ENCODE results near the gene CHTF18. TPM values are rescaled to one million over a fixed set of nuclear protein-coding genes. Genes with fewer than 3 reads are reported as not detected.
A peak's percentile ranks its signal among the peaks of the same experiment; 100 is the strongest.
"Not testable (repeated sequence)": the region's sequence is repeated elsewhere in the genome, so short reads cannot be mapped to it uniquely, and the experiment has no call there.

Gene CHTF18
- 100 to 1,000 TPM; 126 to 127 TPM for total RNA-seq

DNA sequence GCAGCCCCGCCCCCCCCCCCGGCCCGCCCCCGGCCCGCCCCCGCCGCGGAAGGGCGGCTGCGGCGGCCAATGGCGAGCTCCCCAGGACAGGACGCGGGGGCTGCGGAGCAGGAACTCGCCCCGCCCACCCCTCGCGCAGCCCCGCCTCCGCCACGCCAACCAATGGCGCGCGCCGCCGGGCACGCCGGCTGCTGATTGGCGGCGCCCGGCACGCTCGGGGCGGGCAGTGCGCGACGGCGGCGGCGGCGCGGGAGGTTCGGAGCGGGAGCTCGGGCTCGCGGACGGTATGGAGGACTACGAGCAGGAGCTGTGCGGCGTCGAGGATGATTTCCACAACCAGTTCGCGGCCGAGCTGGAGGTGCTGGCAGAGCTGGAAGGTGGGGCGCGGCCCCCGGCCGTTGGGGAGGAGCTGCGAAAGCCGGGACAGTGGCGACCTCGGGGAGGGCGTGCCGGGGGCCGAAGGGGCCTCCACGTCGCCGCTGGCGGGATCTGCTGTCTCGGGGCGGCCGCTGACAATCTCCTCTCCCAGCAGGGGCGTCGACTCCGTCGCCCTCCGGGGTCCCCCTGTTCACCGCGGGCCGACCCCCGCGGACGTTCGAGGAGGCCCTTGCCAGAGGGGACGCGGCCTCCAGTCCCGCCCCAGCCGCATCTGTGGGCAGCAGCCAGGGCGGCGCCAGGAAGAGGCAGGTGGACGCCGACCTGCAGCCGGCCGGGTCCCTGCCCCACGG, at the start of gene CHTF18:
CHTF18 (plus strand) TSS at position 222 of the 728 bp plus-strand sequence; CDS start at position 287, 65 bp downstream.
- Mint-ChIP-seq H3K4me3 (peak within 1 kb of the TSS; percentile 83), H3K36me3 (ENCODE audit: low read depth) (peaks cover 17% of the 10 kb centered on the region), H3K27me3 (ENCODE audit: low read depth) (no peaks in the 10 kb centered on the region), H3K4me1 (ENCODE audit: low read depth) (peaks cover 13% of the 10 kb centered on the region), H3K9me3 (no peaks in the 10 kb centered on the region), H3K27ac (no peak within 1 kb of the TSS)
- intact Hi-C loops (cut with micrococcal nuclease): loop anchor here (1.0 kb wide), 2 partner anchors 19 to 48 kb away; partner anchors contain the start of gene CIAO3
- peak; percentile 94 for DNase-seq
- CTCF ChIA-PET: interaction anchor here (0.8 to 6.1 kb wide), 3 partner anchors 47 to 116 kb away, joined by 3 to 55 read pairs (median 3); no protein-coding TSS in a partner anchor

DNA sequence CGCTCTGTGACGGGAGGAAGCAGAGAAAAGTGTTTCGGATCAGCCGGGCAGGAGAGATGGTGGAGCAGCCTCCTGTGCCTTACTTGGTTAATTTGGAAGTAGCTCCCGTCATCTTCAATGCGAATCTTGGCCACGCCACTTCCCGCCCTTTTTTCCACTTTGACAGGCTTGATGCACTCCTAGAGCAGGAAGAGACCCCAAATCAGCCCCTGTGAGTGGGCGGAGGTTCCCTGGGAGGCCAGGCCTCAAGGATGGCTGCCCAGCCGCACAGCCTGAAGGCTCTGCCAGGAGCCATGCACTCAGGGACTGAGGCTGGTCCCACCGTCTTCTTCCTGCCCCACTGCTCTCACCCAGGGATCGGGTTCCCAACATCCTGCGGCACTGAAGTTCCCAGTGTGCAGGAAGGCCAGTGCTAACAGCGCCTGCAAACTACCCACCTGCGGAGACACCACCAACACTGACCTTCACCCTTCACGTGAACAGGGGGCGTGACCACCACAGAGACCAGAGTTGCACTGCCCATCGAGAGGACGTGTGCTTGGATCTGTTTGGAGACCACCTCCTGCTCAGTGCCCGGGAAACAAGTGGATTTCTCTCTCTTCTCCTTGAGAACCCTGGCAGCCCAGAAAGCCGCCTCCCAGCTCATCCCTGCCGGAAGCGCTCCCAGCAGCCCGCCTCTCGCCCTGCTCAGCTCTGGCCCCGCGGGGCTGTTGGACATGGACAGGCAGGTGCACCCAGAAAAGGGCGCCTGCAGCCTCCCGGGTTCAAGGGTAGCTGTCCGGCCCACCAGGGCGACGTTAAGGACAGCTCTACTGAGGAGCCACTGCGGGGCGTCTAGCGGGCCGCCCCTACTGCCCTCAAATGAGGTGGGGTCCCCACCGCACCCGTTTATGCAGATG, 48.6 kb upstream of the CHTF18 start:
- CTCF ChIA-PET: interaction anchor here (0.6 to 3.0 kb wide), 4 partner anchors 19 to 656 kb away, joined by 3 to 13 read pairs (median 6); partner anchors contain the start of gene ANTKMT
- DNase-seq: no peak
- Mint-ChIP-seq H3K27ac (no peak overlapping the region), H3K36me3 (ENCODE audit: low read depth) (peaks cover 10% of the 10 kb centered on the region), H3K9me3 (no peaks in the 10 kb centered on the region), H3K4me3 (peak overlapping the region; percentile 81), H3K4me1 (ENCODE audit: low read depth) (peaks cover 19% of the 10 kb centered on the region), H3K27me3 (ENCODE audit: low read depth) (no peaks in the 10 kb centered on the region)
- intact Hi-C loops (cut with micrococcal nuclease): loop anchor here (1.0 to 2.0 kb wide), 2 partner anchors 19 to 48 kb away; partner anchors contain the start of genes ANTKMT, CHTF18 and RPUSD1

DNA sequence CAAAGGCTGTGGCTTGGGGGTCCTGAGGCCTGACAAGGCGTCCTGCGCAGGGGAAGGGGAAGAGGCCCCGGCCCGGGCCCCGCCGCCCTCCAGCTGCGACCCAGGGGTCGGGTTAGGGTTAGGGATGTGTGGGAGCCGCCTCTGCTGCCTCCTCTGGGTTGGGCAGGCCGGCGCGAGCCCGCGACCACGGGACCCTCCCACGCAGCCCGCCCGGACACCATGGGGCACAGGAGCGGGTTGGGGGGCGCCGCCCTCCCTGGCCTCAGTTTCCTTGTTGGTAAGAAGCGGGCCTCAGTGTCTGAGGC, 48.0 kb upstream of the CHTF18 start:
- no peak for DNase-seq
- H3K4me3 Mint-ChIP-seq: peak overlapping the region; percentile 81
- CTCF ChIA-PET: interaction anchor here (1.1 to 3.0 kb wide), 4 partner anchors 15 to 45 kb away, joined by 3 to 13 read pairs (median 8); partner anchors contain the start of gene ANTKMT
- no peak overlapping the region for H3K27ac Mint-ChIP-seq
- H3K36me3 Mint-ChIP-seq (ENCODE audit: low read depth): peaks cover 10% of the 10 kb centered on the region
- intact Hi-C loops (cut with micrococcal nuclease): loop anchor here (1.0 to 2.0 kb wide), 2 partner anchors 20 to 48 kb away; partner anchors contain the start of genes ANTKMT, CHTF18 and RPUSD1
- no peaks in the 10 kb centered on the region for H3K27me3 Mint-ChIP-seq (ENCODE audit: low read depth)
- peaks cover 16% of the 10 kb centered on the region for H3K4me1 Mint-ChIP-seq (ENCODE audit: low read depth)
- no peaks in the 10 kb centered on the region for H3K9me3 Mint-ChIP-seq

DNA sequence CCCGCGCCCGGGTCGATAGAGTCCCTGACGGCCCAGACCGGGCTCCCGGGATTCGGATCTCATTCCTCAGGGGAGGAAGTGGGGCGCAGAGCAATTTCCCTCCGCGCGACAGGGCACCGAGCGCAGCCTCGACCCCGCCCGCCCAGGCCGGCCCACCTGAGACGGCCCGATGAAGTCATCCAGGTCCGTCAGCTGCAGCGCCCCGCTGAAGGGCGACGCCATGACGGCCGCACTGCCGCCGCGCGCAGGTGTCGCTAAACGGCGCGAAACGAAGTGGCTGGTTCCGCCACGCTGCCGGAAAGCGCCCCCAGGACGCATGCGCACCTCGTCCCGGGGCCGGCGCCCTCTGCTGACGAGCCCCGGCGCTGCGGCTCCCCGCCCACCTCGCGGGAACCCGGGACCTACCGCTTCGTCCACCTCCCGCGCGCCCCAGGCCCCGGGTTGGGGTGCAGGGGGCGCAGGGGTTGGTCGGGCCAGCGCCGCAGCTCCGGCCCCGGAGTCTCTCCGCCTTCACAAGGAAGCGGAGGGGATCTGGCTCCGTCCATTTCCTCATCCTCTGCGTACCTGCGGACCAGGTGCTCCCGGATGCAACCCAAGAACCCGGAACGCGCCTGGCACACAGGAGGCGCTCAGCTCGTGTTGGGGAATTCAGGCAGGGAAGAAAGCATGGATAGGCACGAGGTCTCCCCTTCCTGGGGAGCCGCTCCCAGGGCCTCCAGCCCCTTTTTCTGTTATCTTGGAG, 47.5 kb upstream of the CHTF18 start, which contains the start of gene CIAO3:
CIAO3 (minus strand) TSS at position 234 of the 742 bp plus-strand sequence; CDS start at position 222, 12 bp downstream.
- H3K27me3 Mint-ChIP-seq (ENCODE audit: low read depth): no peaks in the 10 kb centered on the region
- H3K4me1 Mint-ChIP-seq (ENCODE audit: low read depth): peaks cover 13% of the 10 kb centered on the region
- peak within 1 kb of the TSS; percentile 81 for H3K4me3 Mint-ChIP-seq
- peak; percentile 91 for DNase-seq
- peaks cover 10% of the 10 kb centered on the region for H3K36me3 Mint-ChIP-seq (ENCODE audit: low read depth)
- intact Hi-C loops (cut with micrococcal nuclease): loop anchor here (1.0 to 2.0 kb wide), 2 partner anchors 20 to 47 kb away; partner anchors contain the start of genes ANTKMT, CHTF18 and RPUSD1
- H3K27ac Mint-ChIP-seq: no peak within 1 kb of the TSS
- CTCF ChIA-PET: interaction anchor here (0.6 to 3.0 kb wide), 8 partner anchors 14 to 561 kb away, joined by 3 to 13 read pairs (median 4); partner anchors contain the start of genes ANTKMT, CCDC78, CHTF18 and HAGHL
- H3K9me3 Mint-ChIP-seq: no peaks in the 10 kb centered on the region

DNA sequence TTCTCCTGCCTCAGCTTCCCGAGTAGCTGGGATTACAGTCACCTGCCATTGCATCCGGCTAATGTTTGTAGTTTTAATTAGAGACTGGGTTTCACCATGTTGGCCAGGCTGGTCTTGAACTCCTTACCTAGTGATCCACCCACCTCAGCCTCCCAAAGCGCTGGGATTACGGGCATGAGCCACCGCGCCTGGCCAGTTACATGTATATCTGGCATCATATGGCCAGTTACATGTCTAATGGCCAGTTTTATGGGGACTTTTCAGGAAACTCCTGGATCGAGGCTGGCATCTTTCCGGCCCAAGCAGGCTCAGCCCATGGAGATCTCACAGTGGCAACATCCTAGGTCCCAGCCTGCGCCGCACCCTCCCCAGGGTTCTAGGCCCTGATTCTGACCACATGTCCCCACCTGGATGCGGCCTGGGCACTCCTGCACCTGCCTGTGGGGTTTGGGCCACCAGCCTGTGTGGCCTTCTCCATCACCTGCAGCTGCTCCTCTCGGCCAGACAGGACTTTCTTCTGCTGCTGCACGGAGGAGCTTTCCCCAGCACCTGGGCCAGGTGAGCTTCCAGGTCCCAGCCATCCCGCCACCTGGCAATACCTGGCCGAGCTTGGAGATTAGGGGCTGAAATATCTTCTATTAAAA, 46.3 kb upstream of the CHTF18 start:
- H3K36me3 Mint-ChIP-seq (ENCODE audit: low read depth): peaks cover 8% of the 10 kb centered on the region
- H3K27me3 Mint-ChIP-seq (ENCODE audit: low read depth): no peaks in the 10 kb centered on the region
- peak overlapping the region; percentile 53 for H3K4me3 Mint-ChIP-seq
- CTCF ChIA-PET: interaction anchor here (0.6 to 3.0 kb wide), 7 partner anchors 15 to 47 kb away, joined by 3 to 13 read pairs (median 3); partner anchors contain the start of genes ANTKMT, CCDC78, CHTF18 and HAGHL
- H3K9me3 Mint-ChIP-seq: no peaks in the 10 kb centered on the region
- no peak overlapping the region for H3K27ac Mint-ChIP-seq
- no peak for DNase-seq
- intact Hi-C loops (cut with micrococcal nuclease): loop anchor here (2.0 kb wide), 1 partner anchor 21 kb away; the partner anchor contains the start of gene ANTKMT
- peaks cover 8% of the 10 kb centered on the region for H3K4me1 Mint-ChIP-seq (ENCODE audit: low read depth)

DNA sequence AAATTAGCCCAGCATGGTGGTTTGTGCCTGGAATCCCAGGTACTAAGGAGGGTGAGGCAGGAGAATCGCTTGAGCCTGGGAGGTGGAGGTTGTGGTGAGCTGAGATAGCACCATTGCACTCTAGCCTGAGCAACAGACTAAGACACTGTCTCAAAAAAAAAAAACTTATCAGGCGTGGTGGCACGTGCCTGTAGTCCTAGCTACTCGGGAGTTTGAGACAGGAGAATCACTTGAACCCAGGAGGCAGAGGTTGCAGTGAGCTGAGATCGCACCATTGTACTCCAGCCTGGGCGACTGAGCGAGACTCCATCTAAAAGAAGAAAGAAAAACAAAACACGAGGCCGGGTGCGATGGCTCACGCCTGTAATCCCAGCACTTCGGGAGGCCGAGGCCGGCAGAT, 45.5 kb upstream of the CHTF18 start:
- H3K9me3 Mint-ChIP-seq, H3K27ac Mint-ChIP-seq: not testable (repeated sequence)

DNA sequence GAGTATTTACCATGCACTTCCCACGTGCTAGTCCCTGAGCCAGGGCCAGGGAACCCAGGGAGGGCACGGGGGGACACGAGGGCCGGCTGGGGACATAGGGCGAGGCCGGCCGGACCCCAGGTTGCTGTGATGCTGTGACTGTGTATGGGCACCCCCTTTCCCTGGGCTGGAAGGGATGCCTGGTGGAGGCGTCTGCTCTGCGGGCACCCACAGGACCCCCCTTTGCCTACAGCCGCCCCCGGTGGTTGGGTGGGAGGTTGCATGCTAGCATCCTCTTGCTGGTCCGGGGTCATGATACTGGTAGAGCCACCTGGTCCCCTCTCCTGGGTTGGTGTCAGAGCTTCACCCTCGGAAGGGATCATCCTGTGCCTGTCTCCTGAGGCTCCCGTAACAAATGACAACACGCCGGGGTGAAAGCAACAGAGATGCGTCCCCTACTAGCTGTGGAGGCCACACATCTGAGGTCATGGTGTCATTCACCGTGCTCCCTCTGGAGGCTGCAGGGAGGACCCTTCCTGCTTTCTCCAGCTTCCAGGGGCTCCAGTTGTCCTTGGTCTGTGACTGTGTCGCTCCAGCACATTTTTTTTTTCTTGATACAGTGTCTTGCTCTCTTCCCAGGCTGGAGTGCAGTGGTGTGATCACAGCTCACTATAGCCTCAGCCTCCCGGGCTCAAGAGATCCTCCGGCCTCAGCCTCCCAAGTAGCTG, 44.5 kb upstream of the CHTF18 start:
- intact Hi-C loops (cut with micrococcal nuclease): no loop called here
- peaks cover 7% of the 10 kb centered on the region for H3K4me1 Mint-ChIP-seq (ENCODE audit: low read depth)
- H3K4me3 Mint-ChIP-seq: no peak overlapping the region
- peaks cover 3% of the 10 kb centered on the region for H3K36me3 Mint-ChIP-seq (ENCODE audit: low read depth)
- H3K9me3 Mint-ChIP-seq: no peaks in the 10 kb centered on the region
- no peak for DNase-seq
- no peak overlapping the region for H3K27ac Mint-ChIP-seq
- CTCF ChIA-PET: interaction anchor here (0.7 to 1.6 kb wide), 3 partner anchors 31 to 625 kb away, joined by 3 to 5 read pairs (median 4); no protein-coding TSS in a partner anchor
- no peaks in the 10 kb centered on the region for H3K27me3 Mint-ChIP-seq (ENCODE audit: low read depth)

More for the DNA sequence above, 45.5 kb upstream of the CHTF18 start:
- intact Hi-C loops (cut with micrococcal nuclease); H3K4me3 Mint-ChIP-seq; H3K27me3 Mint-ChIP-seq (ENCODE audit: low read depth); DNase-seq; H3K36me3 Mint-ChIP-seq (ENCODE audit: low read depth); H3K4me1 Mint-ChIP-seq (ENCODE audit: low read depth): not testable (repeated sequence)
- CTCF ChIA-PET: interaction anchor here (0.6 kb wide), 1 partner anchor 31 kb away, joined by 3 read pairs; no protein-coding TSS in a partner anchor

DNA sequence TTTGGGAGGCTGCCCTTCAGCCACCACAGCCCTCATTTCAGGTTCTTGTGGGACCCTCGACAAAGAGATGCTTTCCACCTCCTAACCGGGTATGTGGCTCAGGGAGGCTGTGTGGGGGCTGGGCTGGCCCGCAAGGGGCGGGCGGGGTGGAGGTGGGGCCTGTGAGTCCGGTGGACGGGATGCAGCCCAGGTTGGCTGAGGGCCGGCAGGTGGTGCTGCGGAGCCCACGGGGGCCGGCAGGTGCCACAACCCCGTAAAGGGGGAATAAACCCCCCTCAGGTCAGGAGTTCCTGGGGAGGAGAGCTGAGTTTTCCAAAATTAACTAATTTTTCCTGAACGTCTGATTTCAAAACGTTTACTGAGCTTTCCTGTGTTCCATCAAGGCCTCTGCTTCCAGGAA, 42.7 kb upstream of the CHTF18 start:
- no peaks in the 10 kb centered on the region for H3K36me3 Mint-ChIP-seq (ENCODE audit: low read depth)
- H3K4me3 Mint-ChIP-seq: no peak overlapping the region

DNA sequence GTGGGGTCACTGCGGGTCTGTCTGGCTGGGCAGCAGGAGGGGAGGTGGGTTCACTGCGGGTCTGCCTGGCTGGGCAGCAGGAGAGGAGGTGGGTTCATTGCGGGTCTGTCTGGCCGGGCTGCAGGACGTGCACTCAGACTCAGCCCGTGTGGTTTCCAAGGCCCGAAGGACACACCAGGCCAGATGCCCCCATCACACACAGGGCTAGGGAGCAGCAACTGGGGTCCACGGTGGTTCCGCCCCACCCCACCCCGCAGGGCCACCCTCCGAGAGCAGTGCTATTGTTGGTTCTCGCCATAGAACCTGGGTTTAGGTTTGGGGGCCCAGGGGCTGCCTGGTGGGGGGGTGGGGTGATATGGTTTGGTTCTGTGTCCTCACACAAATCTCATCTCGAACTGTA, 41.8 kb upstream of the CHTF18 start:
- Mint-ChIP-seq H3K36me3 (ENCODE audit: low read depth) (no peaks in the 10 kb centered on the region), H3K4me1 (ENCODE audit: low read depth) (no peaks in the 10 kb centered on the region), H3K4me3 (no peak overlapping the region), H3K9me3 (no peaks in the 10 kb centered on the region), H3K27me3 (ENCODE audit: low read depth) (no peaks in the 10 kb centered on the region), H3K27ac (no peak overlapping the region)
- CTCF ChIA-PET: interaction anchor here (1.2 kb wide), 1 partner anchor 39 kb away, joined by 6 read pairs; no protein-coding TSS in a partner anchor
- intact Hi-C loops (cut with micrococcal nuclease): no loop called here
- no peak for DNase-seq

More for the DNA sequence above, 42.7 kb upstream of the CHTF18 start:
- no peaks in the 10 kb centered on the region for H3K4me1 Mint-ChIP-seq (ENCODE audit: low read depth)
- CTCF ChIA-PET: no interaction called here
- H3K27me3 Mint-ChIP-seq (ENCODE audit: low read depth): no peaks in the 10 kb centered on the region
- H3K27ac Mint-ChIP-seq: no peak overlapping the region
- peak; percentile 32 for DNase-seq
- no peaks in the 10 kb centered on the region for H3K9me3 Mint-ChIP-seq
- intact Hi-C loops (cut with micrococcal nuclease): no loop called here

DNA sequence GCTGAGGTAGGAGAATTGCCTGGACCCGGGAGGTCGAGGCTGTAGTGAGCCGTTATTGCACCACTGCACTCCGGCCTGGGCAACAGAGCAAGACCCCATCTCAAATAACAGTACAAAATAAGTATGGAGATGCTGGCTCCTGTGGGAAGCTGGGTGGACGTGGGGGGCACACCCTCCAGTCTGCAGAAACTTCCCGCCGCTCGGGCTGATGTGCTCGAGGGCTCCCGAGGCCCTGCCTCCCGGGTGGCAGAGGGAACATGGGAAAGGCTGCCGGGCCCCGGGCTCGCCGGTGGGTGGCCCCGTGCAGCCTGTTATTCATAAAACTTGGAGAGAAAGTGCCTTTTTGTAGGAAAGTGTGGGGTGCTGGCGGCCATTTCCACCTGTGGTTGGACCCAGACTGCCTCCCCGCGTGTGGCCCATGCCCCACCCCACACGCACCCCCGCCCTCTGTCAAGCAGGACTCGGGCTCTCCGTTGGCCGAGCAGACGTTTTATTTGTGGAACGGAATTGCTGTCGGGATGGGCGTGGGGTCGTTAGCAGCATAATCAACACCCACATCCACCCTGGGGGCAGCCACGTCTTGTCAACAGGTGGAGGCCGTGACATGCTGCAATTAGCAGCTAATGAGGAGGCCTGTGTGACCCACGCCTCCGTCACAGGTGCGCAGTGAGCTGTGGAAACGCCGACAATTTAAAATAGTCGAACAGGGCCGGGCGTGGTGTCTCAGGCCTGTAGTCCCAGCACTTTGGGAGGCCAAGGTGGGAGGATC, 40.3 kb upstream of the CHTF18 start:
- DNase-seq: no peak
- intact Hi-C loops (cut with micrococcal nuclease): no loop called here
- Mint-ChIP-seq H3K4me3 (no peak overlapping the region), H3K27ac (no peak overlapping the region), H3K36me3 (ENCODE audit: low read depth) (no peaks in the 10 kb centered on the region), H3K9me3 (no peaks in the 10 kb centered on the region), H3K27me3 (ENCODE audit: low read depth) (no peaks in the 10 kb centered on the region), H3K4me1 (ENCODE audit: low read depth) (no peaks in the 10 kb centered on the region)
- CTCF ChIA-PET: interaction anchor here (0.5 to 1.2 kb wide), 3 partner anchors 36 to 37 kb away, joined by 3 to 6 read pairs (median 5); no protein-coding TSS in a partner anchor

Data from activated naive CD4-positive, alpha-beta T cell treated with anti-CD3 and anti-CD28 coated beads for 36 hours (primary cell).